RWPE2 (cell line): ENCODE data around the gene HSD17B1.

Experiments
- ATAC-seq: fragments of 200-7000 bp; cut with Tn5 transposase; 3 replicates; pipeline ENCODE4 v1.9.1; 2021; ENCODE audit warnings: low read depth
- DNase-seq: peaks from one replicate; pipeline ENCODE4 v3.0.0-alpha.2; 2020; ENCODE audit warnings: low spot score
- H3K27ac ChIP-seq: fragments of 450-650 bp; 2 replicates; pipeline ENCODE4 v1.5.1; 2017; ENCODE audit warnings: mild to moderate bottlenecking; ENCODE audit not compliant: poor library complexity, severe bottlenecking
- H3K27me3 ChIP-seq: fragments of 250-450 bp; sonication (Bioruptor Pico); 2 replicates; pipeline ENCODE4 v1.5.1; 2021; ENCODE audit warnings: mild to moderate bottlenecking, moderate library complexity; ENCODE audit not compliant: insufficient read depth, poor library complexity, severe bottlenecking
- H3K36me3 ChIP-seq: fragments of 250-450 bp; sonication (Bioruptor Pico); 2 replicates; pipeline ENCODE4 v1.5.1; 2020; ENCODE audit warnings: low read depth, mild to moderate bottlenecking, moderate library complexity
- H3K4me1 ChIP-seq: fragments of 250-450 bp; sonication (Bioruptor Pico); 2 replicates; pipeline ENCODE4 v1.5.1; 2021; ENCODE audit warnings: mild to moderate bottlenecking, moderate library complexity; ENCODE audit not compliant: insufficient read depth, poor library complexity, severe bottlenecking
- H3K4me3 ChIP-seq: fragments of 250-450 bp; sonication (Bioruptor Pico); 2 replicates; pipeline ENCODE4 v1.5.1; 2021; ENCODE audit warnings: mild to moderate bottlenecking, moderate library complexity; ENCODE audit not compliant: severe bottlenecking
- H3K9me3 ChIP-seq: fragments of 250-450 bp; sonication (Bioruptor Pico); 2 replicates; pipeline ENCODE4 v1.5.1; 2021; ENCODE audit warnings: mild to moderate bottlenecking, moderate library complexity; ENCODE audit not compliant: severe bottlenecking
- CTCF ChIP-seq: fragments of 450-650 bp; IDR thresholded peaks from one replicate; pipeline ENCODE4 v1.5.1; 2017; ENCODE audit warnings: mild to moderate bottlenecking, moderate library complexity; ENCODE audit not compliant: poor library complexity, severe bottlenecking

The HSD17B1 gene

GRCh38 chr17:42519546-42520491, 32.9 kb upstream of the HSD17B1 start:
- peak overlapping the region; percentile 97 for H3K27ac ChIP-seq

GRCh38 chr17:42520540-42520951, 32.2 kb upstream of the HSD17B1 start:
- DNase-seq = no peak
- H3K4me3 ChIP-seq = no peak overlapping the region
- H3K27me3 ChIP-seq = no peaks in the 10 kb centered on the region
- ATAC-seq = no peak
- peaks cover 53% of the 10 kb centered on the region for H3K4me1 ChIP-seq
- H3K27ac ChIP-seq = peak overlapping the region; percentile 97
- 0 out of 2 replicates have a peak, but pooled peaks cover 3% of the 10 kb centered on the region for H3K36me3 ChIP-seq
- H3K9me3 ChIP-seq = no peaks in the 10 kb centered on the region
- TF ChIP-seq CTCF = peak; percentile 17

More at GRCh38 chr17:42519546-42520491, 32.9 kb upstream of the HSD17B1 start:
- ATAC-seq (peak; percentile 71), DNase-seq (peak; percentile 91)
- Histone ChIP-seq H3K27me3 (no peaks in the 10 kb centered on the region), H3K4me1 (peaks cover 45% of the 10 kb centered on the region), H3K4me3 (no peak overlapping the region), H3K36me3 (0 out of 2 replicates have a peak, but pooled peaks cover 3% of the 10 kb centered on the region), H3K9me3 (no peaks in the 10 kb centered on the region)
- no peak for TF ChIP-seq CTCF

- Histone ChIP-seq H3K27ac (peak overlapping the region; percentile 97), H3K27me3 (no peaks in the 10 kb centered on the region), H3K4me1 (peaks cover 58% of the 10 kb centered on the region), H3K36me3 (0 out of 2 replicates have a peak, but pooled peaks cover 3% of the 10 kb centered on the region), H3K9me3 (no peaks in the 10 kb centered on the region), H3K4me3 (no peak overlapping the region)
- TF ChIP-seq CTCF = no peak
- DNase-seq = no peak
- ATAC-seq = no peak
Observed at GRCh38 chr17:42521036-42521435, 31.7 kb upstream of the HSD17B1 start.

GRCh38 chr17:42521666-42522262, 31.0 kb upstream of the HSD17B1 start:
- DNase-seq (no peak), ATAC-seq (no peak)
- H3K36me3 ChIP-seq = 0 out of 2 replicates have a peak, but pooled peaks cover 3% of the 10 kb centered on the region
- peaks cover 59% of the 10 kb centered on the region for H3K4me1 ChIP-seq
- no peak overlapping the region for H3K4me3 ChIP-seq
- no peak for TF ChIP-seq CTCF
- peak overlapping the region; percentile 97 for H3K27ac ChIP-seq
- no peaks in the 10 kb centered on the region for H3K27me3 ChIP-seq
- H3K9me3 ChIP-seq = no peaks in the 10 kb centered on the region
